Measurements from ENCODE around the gene TMEM120B.

- TF ChIP-seq CTCF (IDR thresholded peaks at IDR 0.05): no peak
- no peak for TF ChIP-seq POLR2A (IDR thresholded peaks at IDR 0.05)
Measured at GRCh38 chr12:121788176-121788818, 75.7 kb downstream of the TMEM120B start.

All from body of pancreas (tissue), 4 donors.